22Rv1 (cell line): ENCODE results near the gene PTPRE.

Experiments
- ZFX ChIP-seq: fragments of 450-650 bp; IDR thresholded peaks from 2 replicates; pipeline ENCODE4 v1.6.1; 2017; ENCODE audit warnings: antibody characterized with exemption, borderline replicate concordance
- TF ChIP-seq, protein P1 (sequence below): fragments of 450-650 bp; IDR thresholded peaks from 2 replicates; pipeline ENCODE4 v1.5.1; 2017; ENCODE audit warnings: mild to moderate bottlenecking

DNA sequence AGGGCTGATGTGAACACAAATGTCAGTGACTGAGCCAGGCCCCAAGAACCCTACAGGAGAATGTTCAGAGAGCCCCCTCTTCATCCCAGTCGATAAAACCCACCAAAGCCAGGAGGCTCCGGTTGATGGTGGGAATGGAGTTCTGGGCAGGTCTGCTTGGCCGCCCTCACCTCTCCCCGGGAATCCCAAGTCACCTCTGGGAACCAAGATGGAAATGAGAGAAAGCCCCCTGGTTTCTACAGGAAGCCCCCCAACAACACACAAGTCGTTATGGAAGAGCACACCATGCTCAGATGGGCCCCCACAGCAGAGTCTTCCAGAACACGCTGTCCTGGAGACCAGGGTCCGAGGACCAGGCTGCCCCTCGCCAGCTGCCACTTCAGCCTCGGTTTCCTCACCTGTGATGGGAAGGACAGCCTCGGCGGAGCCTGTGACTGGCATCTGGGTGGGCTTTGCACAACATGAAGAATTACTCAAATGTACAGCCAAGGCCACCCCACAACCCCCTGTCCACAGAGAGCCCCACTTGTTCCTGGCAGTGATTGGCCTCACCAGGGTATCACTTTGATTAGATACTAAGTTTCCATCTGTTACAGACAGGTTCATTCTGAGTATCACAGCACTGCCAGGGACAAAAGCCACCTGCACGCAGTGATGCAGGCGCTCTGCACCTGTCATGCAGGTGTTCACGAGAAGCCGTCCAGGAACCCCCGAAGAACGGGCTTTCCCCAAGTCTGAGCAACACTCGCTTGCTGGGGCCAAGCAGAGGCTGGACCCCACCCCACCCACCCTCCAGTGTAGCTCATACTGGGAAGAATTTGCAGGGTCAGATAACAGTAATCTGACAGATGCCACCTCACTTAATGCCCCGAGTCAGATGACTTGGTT lies 161.7 kb downstream of the PTPRE start:
- TF ChIP-seq, protein P1, sequence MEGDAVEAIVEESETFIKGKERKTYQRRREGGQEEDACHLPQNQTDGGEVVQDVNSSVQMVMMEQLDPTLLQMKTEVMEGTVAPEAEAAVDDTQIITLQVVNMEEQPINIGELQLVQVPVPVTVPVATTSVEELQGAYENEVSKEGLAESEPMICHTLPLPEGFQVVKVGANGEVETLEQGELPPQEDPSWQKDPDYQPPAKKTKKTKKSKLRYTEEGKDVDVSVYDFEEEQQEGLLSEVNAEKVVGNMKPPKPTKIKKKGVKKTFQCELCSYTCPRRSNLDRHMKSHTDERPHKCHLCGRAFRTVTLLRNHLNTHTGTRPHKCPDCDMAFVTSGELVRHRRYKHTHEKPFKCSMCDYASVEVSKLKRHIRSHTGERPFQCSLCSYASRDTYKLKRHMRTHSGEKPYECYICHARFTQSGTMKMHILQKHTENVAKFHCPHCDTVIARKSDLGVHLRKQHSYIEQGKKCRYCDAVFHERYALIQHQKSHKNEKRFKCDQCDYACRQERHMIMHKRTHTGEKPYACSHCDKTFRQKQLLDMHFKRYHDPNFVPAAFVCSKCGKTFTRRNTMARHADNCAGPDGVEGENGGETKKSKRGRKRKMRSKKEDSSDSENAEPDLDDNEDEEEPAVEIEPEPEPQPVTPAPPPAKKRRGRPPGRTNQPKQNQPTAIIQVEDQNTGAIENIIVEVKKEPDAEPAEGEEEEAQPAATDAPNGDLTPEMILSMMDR, result no peak
- TF ChIP-seq ZFX, result no peak
